Ecto neural progenitor cell (in vitro differentiated cells): Measurements from ENCODE around the gene ACOT7.
"Not testable (repeated sequence)": the region's sequence is repeated elsewhere in the genome, so short reads cannot be mapped to it uniquely, and the experiment has no call there.

Experiments
- DNase-seq: peaks from one replicate; pipeline ENCODE4 v3.0.0-alpha.2; 2018; ENCODE audit warnings: low spot score

ACOT7 gene

GRCh38 chr1:6396998-6397397 is 3.4 kb upstream of the ACOT7 start:
- no peak for DNase-seq

- not testable (repeated sequence) for DNase-seq
Measured at GRCh38 chr1:6395781-6396244, 2.2 kb upstream of the ACOT7 start.

DNA sequence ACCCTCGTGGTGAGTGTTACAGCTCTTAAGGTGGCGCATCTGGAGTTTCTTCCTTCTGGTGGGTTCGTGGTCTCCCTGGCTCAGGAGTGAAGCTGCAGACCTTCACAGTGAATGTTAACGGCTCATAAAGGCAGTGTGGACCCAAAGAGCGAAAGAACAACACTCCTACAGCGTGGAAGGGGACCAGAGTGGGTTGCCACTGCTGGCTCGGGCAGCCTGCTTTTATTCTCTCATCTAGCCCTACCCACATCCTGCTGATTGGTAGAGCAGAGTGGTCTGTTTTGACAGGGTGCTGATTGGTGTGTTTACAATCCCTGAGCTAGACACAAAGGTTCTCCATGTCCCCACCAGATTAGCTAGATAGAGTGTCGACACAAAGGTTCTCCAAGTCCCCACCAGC is 1.6 kb upstream of the ACOT7 start:
- not testable (repeated sequence) for DNase-seq

GRCh38 chr1:6392809-6393399 is 663 bp downstream of the ACOT7 start:
- DNase-seq: peak; percentile 63

- no peak for DNase-seq
Measured at GRCh38 chr1:6391951-6392808, 1.4 kb downstream of the ACOT7 start.

- no peak for DNase-seq
Measured at GRCh38 chr1:6389971-6390370, 3.6 kb downstream of the ACOT7 start.

- no peak for DNase-seq
Measured at GRCh38 chr1:6386371-6386949, 7.1 kb downstream of the ACOT7 start.

- peak; percentile 86 for DNase-seq
Measured at GRCh38 chr1:6385488-6386191, 7.9 kb downstream of the ACOT7 start.

GRCh38 chr1:6384962-6385361 is 8.6 kb downstream of the ACOT7 start:
- no peak for DNase-seq

- no peak for DNase-seq
Measured at GRCh38 chr1:6384135-6384534, 9.4 kb downstream of the ACOT7 start.

DNA sequence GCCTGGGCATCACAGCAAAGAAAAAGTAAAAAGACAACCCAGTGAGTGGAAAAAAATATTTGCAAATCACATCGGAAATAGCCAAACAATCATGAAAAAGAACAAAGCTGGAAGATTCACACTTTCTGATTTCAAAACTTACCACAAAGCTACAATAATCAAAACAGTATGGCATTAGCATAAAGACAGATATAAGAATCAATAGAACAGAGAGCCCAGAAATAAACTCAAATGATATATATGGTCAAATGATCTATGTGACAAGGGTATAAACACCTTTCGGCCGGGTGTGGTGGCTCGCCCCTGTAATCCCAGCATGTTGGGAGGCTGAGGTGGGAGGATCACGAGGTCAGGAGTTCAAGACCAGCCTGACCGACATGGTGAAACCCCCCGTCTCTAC is 13.5 kb downstream of the ACOT7 start:
- DNase-seq: no peak

GRCh38 chr1:6378096-6378746 is 15.3 kb downstream of the ACOT7 start:
- no peak for DNase-seq

GRCh38 chr1:6373961-6374720 is 19.4 kb downstream of the ACOT7 start:
- DNase-seq: no peak

GRCh38 chr1:6372236-6372635 is 21.3 kb downstream of the ACOT7 start:
- not testable (repeated sequence) for DNase-seq

DNA sequence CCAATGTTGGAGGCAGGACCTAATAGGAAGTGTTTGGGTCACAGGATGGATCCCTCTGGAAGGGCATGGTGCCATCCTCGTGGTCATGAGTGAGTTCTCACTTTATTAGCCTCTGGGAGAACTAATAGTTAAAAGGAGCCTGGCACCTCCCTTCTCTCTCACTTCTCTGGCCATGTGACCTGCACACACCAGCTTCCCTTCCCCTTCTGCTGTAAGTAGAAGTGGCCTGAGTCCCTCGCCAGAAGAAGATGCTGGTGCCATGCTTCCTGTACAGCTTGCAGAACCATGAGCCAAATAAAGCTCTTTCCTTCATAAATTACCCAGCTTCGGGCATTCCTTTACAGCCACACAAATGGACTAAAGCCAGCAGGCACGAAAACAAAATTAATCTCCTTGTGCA is 23.6 kb downstream of the ACOT7 start:
- DNase-seq: no peak

- no peak for DNase-seq
Measured at GRCh38 chr1:6367381-6368012, 26.1 kb downstream of the ACOT7 start.

- no peak for DNase-seq
Measured at GRCh38 chr1:6365047-6365446, 28.5 kb downstream of the ACOT7 start.

- peak; percentile 49 for DNase-seq
Measured at GRCh38 chr1:6363085-6363884, 30.3 kb downstream of the ACOT7 start.

DNA sequence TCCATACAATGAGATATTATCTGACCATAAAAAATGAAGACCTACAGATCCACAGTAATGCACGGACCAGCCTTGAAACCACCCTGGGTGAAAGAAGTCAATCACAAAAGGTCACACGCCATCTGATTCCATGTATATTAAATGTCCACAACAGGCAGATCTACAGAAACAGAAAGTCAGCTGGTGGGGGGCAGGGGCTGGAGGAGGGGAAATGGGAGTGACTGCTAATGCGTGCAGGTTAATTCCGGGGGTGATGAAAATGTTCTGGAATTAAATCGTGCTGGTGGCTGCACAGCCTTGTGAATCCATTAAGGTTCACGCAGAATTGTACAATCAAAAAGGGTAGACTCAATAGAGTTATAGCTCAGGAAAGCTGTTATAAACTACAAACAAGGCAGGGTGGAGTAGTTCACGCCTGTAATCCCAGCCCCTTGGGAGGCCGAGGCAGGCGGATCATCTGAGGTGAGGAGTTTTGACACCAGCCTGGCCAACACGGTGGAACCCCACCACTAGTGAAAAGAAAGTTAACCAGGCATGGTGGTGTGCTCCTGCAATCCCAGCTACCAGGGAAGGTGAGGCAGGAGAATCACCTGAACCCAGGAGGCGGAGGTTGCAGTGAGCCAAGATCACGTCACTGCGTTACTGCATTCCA is 32.3 kb downstream of the ACOT7 start:
- no peak for DNase-seq
